ENCODE results near the gene B3GALT6.

Gene B3GALT6

GRCh38 chr1:1202831-1203560 lies 29.0 kb upstream of the B3GALT6 start:
- no peak for DNase-seq (ENCODE audit: low spot score)

DNA sequence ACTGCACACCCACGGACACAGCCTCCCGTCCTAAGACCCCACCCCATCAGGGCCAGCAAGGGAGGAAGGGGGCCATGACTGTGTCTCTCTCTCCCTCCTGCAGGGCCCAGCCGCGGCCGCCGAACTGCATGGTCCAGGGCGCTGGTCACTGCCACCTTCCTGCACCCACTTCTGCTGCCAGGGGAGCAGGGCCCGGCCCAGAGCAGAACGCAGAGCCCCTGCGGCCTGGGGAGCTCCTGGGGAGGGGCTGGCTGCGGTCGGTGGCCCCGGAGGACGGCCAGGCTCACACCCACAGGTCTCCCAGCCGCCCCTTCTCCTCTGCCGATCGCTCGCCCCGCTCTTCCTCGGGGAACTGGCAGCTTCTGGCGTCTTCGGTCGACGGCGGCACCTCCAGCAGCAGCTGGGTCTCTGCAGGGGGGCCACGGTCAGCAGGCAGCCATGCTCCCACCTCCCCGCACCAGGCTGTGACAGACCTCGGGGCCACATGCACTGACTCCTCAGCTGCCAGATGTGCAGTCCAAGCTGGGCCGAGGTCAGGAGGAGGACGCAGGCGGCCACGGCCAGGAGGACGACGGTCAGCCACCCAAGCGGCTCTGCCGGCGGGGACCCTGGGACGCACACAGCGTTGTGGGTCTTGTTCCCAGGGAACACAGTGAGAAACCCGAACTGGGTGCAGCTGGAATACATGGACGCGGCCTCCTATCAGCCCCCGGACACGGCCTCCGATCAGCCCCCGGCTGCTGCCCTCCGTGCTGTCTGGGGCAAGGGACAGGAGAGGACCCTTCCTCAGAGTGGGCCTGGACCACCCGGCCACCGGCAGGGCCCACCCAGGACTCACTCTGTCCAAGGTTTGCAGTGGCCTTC lies 28.2 kb upstream of the B3GALT6 start:
- DNase-seq (ENCODE audit: low spot score): no peak

- no peak for DNase-seq (ENCODE audit: low spot score)
Measured at GRCh38 chr1:1204425-1204920, 27.6 kb upstream of the B3GALT6 start.

DNA sequence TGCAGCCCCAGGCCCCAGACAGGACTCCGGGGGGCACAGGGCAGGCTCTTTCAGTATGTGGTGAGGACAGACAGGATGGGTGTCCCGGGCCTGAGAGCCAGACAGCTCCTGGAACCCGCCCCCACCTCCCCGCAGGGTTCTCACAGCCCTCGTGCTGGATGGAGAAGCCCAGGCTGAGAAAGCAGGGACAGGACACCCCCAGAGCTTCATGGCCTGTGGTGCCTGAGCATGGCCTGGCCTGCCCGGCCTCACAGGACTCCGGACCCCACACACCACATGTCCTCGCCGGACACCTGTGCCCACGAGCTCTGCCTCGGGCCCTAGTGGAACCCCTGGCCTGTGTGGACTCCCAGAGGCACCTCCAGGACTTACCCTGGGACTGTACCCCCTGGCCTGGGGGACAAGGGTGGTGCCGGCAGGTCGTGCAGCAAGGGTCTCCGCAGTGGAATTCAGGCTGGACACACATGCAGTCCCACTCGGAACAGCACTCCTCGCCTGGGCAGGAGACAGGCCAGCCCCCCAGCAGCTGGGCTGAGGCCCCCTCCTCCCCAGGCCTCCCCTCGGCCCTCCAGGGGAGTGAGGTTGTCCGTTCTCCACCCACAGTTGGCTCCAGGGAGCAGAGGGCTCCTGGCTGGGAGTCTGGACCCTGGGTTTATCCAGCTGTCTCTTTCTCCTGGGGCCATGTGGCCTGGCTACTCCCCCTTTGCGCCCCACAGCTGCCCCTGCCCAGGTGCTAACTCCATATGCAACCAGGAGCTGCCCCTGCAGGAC lies 26.9 kb upstream of the B3GALT6 start:
- DNase-seq (ENCODE audit: low spot score): no peak

DNA sequence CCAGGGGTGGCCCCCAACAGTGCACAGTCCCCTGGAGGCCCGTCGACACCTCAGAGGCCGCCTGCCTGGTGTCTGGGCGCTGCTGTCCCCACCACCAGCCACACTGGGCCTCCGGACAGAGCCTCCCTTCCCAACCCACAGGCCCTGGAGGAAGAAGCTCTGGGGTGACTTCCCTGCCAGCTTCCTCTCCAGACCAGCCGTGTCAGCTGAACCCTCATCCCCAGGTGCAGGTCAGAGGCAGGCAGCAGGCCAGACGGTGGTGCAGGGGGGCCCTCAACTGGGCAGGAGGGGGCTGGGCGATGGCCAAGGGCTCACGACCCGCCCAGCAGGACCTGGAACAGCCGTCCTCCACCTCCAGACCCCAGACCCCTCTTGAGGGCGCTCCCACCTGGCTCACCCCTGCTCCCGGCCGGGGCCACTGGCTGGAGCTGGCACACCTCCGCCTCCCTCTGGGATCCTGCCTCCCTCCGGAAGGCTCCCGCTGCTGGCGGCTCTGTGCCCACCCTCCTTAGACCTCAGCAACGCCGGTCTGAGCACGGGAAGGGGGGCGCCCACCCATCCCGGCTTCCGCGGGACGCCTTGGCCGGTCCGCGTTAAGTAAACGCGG lies 26.2 kb upstream of the B3GALT6 start:
- no peak for DNase-seq (ENCODE audit: low spot score)

- no peak for DNase-seq (ENCODE audit: low spot score)
Measured at GRCh38 chr1:1206376-1206965, 25.6 kb upstream of the B3GALT6 start, which contains the start of gene TNFRSF18. Gene TNFRSF18, minus strand, starts transcription at chr1:1206592. Its CDS starts 21 bp downstream, at chr1:1206571.

GRCh38 chr1:1206966-1207531 lies 25.0 kb upstream of the B3GALT6 start:
- DNase-seq (ENCODE audit: low spot score): no peak

DNA sequence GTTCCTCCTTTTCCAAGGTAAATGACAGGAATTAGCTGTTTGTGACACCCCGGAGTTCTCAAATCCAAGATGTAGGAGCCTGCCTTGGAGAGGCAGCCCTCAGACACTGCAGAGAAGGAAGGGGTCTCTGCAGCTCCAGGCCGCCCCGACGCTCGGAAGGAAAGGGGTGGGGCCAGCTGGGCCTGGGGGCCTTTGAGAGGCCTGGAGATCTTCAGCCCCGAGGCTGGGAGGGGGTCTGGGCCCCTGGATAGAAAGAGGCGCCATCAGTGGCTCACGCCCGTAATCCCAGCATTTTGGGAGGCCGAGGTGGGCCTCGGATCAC lies 24.5 kb upstream of the B3GALT6 start:
- no peak for DNase-seq (ENCODE audit: low spot score)

DNA sequence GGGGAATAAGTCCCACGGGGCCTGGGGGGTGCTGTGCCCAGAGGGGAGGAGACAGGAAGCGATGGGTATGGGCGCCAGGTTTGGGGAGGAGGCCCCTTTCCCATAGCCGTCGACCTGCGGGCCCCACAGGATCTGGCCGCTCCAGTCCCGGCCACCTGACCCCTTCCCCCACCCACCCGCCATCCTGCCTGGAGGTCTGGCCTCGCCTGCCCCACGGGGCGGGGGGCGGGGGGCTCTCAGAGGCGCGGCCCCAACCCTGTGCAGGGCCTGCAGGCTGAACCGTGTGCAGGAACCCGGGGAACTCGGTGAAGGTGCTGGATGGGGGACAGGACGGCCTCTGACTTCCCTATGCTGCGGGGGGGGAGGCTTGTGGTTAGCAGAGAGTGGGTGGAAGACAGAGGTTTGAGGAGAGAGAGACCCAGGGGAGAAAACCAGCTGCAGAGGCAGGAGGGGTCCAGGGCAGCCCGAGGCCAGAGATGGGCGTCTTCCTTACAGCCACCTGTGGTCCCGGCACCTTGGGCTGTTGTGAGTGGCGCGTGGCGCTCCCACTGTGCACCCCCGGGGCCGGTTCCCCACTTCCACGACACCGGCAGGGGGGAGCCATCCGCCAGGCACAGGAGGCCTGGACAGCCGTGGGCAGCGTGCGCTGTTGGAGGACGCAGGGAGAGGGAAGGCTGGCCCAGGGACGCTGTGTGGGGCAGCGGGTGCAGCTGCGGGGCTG lies 23.2 kb upstream of the B3GALT6 start:
- DNase-seq (ENCODE audit: low spot score): no peak

- no peak for DNase-seq (ENCODE audit: low spot score)
Measured at GRCh38 chr1:1210726-1211540, 21.1 kb upstream of the B3GALT6 start.

DNA sequence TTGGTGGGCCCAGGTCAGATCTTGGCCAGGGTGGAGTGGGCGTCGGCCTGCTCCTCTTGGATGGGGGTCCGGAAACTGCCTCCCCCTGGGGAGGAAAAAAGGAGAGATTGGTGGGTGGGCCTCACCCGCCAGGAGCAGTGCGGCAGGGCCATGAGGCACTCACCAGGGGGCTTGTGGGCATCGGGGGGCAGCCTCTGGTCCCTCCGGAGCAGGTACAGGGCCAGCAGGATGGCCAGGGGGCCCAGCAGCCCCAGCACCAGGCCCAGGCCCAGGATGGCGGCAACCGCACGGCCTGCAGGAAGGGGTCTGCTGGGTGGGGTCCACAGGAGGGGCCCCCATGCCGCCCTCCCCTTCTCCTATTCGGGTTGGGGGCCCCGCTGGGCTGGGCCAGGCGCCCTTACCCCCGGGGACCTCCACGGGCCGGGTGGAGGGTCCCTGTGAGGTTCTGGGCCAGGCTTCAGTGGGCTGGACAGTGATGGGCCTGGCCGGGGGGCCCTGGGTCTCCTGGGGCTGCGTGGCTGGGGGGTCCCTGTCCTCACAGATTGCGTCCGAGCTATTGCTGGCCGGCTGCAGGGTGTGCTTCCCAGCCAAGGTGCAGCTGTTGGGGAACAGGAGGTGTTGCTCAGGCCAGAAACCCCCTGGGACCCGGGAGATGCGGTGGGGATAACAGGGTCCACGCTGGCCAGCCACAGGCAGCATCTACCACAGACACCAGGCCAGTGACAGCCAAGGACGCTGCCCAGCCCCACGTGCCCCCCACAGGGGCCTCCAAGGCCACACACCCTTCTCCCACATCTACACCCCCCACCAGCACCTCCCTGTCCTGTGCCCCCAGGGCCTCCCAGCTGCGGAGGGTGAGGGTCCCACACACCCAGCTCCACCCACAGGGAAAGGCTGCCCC lies 20.2 kb upstream of the B3GALT6 start:
- DNase-seq (ENCODE audit: low spot score): no peak

DNA sequence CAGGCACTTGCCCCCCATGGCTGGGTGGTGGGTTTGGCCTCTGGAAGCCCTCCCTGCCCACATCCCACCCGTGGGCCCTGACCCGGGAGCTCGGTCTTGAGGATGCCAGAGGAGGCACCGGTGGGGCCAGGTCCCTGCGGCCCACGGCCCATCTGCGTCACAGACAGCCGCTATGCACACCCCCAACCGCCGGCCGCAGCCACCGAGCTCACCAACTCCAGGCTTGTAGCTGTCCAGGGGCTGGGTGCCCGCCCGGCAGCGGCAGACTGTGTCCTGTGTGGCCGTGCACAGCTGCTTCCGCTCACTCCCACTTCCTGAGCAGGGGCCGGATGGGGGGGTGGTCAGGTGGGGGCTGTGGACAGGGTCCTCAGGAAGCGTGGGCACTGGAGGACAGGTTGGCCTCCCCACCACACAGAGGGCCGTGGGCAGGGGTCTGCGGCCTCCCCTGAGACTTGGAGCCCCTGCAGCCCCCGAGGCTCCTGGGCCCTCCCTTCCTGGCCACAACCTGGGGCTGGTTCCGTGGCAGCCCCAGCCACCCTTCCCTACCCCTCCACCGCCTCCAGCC lies 19.2 kb upstream of the B3GALT6 start:
- DNase-seq (ENCODE audit: low spot score): no peak

GRCh38 chr1:1213345-1214265 lies 18.4 kb upstream of the B3GALT6 start, which contains the start of gene TNFRSF4:
Gene TNFRSF4, minus strand, starts transcription at chr1:1214153. Its CDS starts 26 bp downstream, at chr1:1214127.
- DNase-seq (ENCODE audit: low spot score): no peak

DNA sequence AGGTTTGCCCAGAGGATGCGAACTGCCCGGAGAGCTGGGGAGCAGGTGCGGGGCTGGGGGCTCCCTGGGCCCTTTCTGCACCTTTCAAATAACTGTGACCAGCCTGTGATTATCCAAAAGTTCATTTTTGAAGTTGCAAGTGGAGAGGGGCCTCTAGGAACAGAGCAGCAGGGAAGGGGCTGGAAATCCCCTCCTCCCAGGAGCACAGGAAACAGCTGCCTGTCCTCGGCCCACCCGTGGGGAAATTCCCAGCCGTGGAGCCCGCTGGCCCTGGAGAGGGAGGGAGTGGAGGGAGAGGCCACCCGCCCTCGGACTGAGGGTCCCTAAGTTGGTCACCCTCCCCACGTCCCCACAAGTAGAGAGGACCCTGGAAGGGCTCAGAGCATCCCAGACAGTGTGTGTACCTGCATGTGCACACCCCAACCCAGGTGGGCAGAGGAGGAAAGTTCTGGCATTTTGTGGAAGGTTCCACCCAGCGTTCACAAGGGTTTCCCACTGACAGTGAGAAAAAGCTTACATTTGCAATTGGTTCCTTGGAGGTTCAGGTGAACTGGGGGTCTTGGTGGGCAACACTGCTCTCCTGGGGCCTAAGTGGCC lies 16.9 kb upstream of the B3GALT6 start:
- no peak for DNase-seq (ENCODE audit: low spot score)

DNA sequence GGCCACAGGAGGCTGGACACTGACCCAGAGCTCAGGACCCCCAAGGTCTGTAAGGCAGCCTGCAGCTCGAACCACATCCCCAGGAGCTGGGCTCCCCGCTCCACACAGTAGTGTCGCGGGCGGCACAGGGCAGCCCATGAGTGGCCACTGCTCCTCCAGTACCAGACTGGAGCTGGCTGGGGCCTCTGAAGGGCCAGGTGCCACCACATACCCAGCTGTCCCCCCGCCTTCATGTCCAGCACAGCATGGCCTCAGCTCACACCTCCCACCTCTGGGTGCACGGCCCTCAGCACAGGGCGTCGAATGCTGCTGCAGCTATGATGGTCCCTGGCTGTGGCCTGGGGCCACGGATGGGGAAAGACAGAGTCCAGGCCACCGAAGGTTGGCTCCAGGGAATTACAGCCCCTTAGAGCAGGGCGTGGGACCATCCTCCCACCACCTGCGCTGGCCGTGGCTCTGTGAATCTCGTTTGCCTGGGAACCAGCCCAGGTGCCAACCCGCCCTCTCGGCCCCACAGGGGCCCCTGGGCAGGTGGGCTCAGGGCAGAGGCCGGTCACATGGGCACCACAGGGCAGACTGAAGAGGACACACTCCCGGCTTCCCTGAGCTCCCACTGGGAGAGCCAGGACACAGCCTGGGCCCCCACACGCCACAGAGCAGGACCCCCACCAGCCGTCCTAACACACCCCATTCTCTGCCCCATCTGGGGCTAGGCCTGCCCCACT lies 16.0 kb upstream of the B3GALT6 start:
- DNase-seq (ENCODE audit: low spot score): no peak
